Glomerular visceral epithelial cell (primary cell): ENCODE data around the gene GPR132.

ENCODE experiments used
- DNase-seq: peaks from one replicate; pipeline ENCODE4 v3.0.0-alpha.2; 2016; ENCODE audit errors: extremely low spot score

The GPR132 gene

DNA sequence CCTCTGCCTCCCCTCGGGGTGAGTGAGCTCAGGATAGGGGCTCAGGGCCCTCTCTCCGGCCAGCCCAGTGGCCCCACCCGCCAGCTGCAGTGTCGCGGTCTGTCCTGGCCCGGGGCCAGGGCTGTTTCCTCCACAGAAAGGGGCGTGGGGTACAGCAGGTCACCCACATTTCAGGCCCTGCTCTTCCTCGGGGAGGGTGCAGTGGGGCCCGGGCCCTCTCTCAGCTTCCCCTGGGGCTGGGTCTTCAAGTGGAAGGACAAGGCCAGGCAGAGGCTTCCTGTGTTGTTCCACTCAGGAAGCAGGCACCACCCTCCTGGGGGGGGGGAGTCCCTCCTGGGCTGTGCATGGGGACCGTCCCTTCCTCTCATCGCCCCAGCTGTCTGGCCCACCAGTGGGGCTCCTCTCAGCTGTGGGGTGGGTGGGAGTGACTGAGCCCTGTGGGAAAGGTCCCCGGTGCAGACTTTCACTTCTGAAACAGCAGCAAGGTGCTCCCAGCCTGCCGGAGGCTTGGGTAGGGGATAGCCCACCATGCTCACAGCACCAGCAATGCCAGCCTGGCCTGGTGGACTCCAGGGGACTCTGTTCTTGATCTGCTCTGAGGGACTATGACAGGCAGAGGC is 3.7 kb downstream of the GPR132 start:
- no peak for DNase-seq

DNA sequence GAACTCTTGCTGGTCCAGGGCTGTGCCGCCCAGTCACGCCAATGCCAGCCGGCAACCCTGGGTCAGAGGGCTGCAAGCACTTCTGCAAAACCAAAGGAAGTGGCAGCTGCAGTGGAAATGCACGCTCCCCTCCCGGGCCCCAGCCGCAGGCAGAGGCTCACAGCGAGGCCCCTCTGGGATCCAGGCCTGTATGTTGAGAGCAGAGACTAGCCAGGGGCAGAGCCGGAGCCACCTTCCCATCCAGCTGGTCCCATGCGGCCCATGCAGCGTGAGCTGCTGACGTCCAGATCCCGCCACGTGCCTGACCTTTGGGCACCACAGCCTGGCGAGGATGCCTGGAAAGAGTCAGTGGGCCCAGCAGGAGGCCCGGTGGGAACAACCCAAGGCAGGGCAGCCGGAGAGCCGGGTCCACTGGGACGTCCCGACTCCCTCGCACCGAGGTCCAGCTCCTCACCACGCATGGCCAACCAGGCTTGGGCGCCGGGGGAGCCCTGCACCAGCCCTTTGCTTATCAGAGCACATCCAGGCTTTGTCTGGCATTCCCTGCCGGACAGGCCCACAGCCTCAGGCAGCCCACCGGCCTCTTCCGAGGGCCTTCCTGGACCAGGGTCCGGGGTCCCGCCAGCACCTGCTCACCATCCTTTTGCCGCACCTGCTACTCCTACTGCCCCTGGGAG is 4.3 kb downstream of the GPR132 start:
- DNase-seq, result no peak

DNA sequence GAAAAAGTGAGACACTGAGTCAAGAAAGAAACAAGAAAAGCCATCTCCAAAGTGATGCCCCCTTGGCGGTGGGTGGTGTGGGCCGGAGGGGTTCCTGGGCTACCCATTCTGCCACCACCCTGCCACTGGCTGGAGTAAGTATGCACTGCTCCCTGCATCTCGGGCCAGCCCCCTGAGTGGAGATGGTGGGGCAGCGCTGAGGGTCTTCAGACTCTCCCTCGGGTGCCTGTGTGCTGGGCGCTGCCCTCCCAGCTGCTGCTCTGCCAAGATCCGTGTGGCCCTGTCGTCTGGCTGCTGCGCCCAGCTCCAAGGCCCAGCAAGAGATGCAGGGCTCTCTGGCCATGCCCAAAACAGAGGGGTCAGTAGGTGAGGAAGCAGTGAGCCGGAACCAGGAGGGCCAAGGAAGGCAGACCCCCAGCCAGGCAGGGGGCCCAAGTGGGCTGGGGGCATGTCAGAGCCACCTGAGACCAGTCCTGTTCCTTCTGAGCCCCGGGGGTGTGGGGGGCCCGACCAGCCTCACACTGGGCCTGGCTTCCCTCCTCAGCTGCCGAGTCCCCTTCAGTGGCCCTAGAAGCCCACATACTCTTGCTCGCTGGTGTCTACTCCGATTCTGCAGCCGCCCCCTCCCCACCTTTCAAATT is 5.2 kb downstream of the GPR132 start:
- no peak for DNase-seq

DNA sequence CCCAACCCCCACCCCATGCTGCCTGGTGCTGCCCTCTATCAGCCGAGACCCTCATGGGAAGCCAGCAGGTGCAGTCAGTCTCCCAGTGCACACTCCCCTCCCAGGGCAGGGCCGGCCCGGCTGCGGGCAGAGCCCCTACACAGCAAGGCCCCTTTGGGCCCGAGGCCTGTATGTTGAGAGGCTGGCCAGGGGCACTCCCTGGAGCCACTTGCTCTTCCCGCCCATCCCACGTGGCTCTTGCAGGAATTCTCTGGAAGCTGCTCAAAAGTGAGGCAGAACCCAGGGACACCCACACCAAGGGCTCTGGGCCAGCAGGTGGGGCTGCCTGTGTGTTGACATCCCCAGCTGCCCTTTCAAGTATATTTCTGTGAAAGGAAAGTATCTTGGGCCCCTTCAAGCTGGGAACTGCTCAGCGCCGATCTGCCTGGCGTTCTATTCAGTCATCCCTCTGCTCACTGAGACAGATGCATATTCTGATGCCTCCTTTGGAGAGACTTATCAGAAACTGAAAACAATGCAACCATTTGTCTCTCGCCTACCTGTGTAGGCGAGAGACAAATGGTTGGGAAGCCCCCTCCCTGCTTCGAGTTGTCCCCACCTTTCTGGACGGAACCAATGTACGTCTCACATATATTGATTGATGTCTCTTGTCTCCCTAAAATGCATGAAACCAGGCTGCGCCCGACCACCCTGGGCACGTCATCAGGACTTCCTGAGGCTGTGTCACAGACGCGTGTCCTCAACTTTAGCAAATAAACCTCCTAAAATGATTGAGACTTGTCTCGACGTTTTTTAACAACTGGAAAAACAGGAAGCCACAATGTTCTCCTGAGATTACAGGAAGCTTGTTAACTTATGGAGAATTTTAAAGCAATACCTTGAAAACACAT is 6.0 kb downstream of the GPR132 start:
- no peak for DNase-seq

DNA sequence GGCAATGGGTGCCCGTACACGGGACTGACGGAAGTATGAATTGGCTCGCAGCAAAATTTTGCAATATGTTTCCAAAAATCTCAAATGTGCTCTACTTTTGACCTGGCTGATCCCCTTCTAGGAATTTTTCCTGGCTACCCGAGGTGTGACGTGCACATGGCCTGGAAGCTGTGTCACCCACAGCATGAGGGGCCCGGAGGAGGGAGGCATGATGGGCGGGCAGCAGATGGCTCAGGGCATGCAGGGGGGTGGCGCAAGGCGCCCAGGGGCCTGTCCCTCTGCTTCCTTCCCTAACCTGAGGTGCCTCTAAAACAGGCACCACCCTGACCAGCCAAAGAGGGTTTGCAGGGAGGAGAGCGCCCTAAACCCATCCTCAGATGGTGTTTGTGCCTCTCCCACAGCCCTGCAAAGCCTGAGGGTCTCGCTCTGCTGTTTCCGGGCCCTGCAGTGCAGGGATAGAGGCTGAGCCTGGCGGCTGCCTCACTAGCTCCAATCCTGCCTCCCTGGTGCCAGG is 6.7 kb downstream of the GPR132 start:
- no peak for DNase-seq

DNA sequence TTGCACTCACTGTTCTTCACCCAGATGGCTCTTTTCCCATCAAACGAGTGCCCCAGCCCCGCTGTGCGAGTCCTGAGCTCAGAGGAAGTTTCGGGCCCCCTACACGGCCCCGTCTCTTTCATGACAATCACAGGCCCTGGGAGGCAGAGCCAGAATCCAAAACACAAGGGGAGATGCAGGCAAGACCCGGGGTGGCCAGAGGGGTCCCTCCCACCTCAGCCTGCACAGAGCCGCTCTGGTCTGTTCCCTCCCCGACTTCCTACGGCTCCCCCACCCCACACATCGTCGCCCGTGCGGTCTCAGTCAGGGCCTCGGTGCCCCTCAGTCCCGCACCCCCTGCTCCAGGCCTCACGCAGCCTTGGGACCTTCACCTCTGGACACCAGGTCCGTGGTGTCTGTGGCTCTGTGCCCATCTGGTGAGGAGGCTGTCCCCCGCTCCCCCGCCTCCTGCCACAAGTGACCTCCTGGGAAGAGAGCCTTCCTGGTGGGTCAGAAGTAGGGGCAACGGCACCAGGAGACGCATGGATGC is 8.9 kb downstream of the GPR132 start:
- no peak for DNase-seq

DNA sequence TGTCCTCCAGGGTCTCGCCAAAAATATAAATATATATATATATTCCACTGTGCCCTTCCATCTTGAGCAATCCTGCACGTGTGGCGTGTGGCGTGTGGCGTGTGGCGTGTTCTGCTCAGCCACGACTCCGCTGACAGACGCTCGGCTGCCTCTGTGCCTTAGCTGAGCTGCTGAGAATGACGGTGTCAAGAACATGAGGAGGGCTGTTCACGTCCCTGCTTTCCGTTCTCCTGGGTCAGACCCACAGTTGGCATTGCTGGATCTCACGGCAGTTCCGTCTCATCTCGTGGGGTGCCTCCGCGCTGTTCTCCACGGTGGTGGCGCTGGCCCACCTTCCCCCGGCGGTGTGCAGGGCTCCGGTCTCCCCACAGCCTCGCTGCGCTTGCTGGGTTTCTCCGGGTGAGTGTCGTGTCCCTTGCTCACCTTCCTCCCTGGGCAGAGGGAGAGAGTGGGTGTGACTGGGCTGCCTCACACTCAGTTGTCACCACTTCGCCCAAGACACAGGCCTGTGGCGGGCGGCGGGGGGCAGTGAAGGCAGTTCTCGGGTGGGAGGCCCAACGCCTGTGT is 9.4 kb downstream of the GPR132 start:
- DNase-seq, result no peak

DNA sequence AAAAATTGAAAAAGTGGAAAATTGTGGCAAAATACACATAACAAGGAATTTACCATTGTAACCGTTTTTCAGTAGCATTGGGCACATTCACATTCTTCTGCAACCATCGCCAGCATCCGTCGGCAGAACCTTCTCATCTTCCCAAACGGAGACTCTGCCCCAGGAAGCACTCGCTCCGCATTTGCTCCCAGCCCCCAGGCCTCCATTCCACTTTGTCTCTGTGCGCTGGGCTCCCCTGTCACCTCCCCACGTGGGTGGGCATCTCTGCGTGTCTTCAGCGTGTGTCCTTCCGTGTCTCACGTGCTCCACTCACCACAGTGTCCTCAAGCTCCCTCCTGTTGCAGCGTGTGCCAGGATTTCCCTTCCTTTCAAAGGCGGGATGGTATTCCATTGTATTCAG is 9.9 kb downstream of the GPR132 start:
- no peak for DNase-seq

DNA sequence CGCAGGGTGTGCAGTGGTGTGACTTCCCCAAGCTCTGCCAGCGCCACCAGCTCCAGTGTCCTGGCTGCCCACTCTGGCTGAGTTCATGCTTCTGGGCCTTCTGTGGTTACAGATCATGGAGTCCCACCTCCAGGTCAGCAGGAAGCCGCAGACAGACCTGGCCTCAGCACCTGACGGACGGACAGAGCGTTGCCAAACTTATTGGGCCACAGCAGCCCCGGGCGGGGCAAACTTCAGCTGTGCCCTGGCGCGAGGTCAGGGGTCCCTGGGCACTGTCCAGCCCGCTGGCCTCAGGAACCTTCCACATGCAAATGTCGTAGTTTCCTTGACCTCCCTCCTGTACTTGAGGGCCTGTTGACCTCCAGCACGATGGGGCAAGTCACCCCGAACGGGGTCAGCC is 11.2 kb downstream of the GPR132 start:
- DNase-seq, result no peak

DNA sequence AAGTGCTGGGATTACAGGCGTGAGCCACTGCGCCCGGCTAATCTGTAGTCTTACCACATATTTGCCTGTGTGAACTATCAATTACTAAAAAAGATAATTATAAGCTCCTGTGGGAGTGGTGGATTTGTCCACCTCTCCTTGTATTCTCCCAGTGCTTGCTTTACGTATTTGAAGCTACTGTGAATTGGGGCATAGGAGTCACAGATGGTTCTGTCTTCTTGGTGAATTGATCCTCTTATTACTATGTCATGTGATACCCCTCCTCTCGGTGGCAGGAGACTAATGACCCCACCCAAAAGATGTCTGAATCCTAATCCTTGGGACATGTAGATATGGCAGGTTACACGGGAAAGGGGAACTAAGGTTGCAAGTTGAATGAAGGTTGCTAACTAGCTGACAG is 11.8 kb downstream of the GPR132 start:
- no peak for DNase-seq

DNA sequence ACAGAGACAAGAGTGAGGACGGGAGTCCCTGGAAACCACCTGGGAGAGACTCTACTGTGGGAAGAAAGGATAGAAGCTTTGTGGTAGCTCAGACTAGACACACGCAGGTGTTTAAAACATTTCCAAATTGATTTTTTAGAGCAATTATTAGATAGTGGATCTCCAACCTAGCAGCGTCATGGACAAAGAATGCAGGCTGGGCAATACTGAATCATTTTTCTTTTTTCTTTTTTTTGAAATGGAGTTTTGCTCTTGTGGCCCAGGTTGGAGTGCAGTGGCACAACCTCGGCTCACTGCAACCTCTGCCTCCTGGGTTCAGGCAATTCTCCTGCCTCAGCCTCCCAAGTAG is 13.1 kb downstream of the GPR132 start:
- no peak for DNase-seq

DNA sequence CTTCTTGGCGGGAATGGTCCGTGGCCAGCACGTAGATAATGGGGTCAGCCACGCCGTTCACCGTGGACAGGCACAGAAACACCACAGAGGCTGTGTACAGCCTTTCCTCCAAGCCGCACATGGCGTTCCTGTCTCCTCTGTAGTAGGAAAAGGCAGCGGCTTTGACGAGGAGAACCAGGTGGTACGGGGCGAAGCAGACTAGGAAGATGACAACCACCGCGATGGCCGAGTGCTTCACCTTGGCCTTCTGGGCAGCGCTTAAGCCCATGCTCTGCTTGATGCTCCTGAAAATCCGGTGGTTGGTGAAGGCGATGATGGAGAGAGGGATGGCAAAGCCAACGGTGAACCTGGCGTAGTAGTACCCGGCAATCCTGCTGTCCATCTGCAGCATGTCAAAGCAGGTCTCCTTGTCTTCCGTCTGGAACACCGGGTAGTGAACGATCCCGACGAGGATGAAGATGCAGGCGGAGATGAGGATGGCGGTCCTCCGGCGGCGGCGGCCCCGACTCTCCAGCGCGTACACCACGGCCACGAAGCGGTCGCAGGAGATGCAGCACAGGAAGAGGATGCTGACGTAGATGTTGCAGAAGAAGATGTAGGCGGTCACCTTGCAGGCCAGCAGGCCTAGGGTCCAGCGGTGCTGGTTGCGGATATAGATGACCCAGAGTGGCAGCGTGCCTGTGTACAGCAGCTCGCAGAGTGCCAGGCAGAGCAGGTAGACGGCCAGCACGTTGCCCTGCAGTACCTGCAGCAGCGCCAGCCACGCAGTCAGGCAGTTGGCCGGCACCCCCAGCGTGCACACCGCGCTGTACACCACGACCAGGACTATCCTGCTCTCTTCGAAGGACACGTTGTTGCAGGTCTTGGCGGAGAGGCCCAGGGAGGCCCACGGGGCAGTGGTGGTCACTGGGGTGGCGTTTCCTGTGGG is 13.8 kb downstream of the GPR132 start:
- DNase-seq, result no peak

DNA sequence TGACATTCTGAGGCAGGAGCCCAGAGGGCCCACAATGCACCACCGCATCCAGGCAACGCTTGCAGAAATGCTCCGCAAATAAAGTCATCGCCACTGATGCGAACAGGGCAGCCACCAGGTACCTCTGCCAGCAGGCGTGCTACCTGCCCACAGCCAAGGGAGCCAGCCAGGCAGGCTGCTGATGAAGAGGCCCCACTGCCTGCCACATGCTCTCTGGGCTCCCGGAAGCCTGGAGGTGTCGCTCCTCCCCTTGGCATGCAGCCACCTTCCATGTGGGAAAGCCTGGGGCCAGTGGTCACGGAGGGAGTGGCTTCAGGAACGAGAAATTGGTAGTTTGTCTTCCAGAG is 14.7 kb downstream of the GPR132 start:
- DNase-seq, result peak; percentile 80

DNA sequence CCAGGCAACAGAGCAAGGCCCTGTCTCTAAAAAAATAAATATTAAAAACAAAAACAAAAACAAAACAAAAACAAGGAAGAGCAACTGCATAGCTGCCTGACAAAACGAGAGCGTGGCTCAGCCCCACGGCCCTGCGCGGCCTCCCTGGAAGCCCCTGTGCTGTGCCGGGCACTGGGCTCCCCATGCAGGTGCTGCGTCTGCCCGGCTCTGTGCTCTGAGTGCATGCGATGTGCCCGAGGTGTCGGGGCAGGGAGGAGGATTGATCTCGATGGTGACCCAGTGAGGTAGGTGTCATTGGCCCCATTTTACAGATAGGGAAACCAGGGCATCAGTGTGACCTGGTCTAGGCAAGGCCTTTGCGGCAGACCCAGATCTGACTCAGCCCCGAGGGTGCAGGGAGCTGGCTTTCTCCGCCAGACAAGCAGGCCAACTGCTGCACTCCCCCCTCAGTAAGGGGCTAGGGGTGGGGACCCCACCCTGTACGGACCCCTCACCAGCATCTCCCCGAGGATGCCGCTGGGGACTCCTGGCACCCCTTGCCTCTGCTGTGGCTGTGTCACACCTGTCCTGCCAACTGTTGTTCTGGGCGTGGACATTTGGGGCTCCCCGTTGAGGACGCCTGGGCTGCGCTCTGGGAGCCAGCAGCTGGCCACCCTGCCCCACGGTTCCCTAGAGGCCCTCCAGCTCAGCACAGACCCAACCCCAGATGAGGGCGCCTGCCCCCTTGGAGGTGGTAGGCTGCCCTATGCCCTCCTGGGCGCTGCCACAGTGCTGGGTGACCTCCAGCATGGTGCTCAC is 15.3 kb downstream of the GPR132 start:
- no peak for DNase-seq

DNA sequence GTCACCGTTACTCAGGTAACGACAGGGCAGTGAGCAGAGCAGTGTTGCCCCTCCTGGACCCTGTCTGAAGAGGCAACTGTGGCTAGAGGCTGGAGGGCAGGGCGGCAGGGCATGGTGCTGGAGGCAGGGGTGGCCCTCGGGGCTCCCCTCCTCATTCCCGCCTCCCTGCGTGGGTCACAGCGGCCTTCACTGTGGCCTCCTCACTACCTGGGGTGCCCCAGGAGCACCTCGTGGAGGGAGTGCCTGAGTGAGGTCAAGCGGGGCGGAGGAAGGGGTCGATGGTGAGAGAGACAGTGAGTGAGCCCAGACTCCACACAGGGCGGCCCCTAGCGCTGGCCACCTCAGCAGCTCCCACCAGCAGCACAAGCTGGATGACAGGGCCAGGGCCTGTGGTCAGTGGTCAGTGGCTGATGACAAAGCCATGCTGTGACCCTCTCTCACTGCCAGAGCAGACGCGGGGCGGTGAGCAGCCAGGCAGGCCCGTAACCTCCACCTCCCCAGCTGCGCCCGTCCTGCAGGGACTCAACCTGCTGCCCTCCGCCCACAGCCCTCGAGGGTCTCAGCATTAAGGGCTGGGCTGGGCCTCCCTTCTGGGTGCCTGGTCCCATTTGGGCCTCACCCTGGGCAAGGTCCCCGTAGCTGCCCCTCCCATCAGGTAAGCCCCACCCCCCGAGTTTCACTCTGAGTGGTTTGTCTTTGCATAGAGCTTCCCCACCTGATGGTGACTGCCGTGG is 17.8 kb downstream of the GPR132 start:
- no peak for DNase-seq

DNA sequence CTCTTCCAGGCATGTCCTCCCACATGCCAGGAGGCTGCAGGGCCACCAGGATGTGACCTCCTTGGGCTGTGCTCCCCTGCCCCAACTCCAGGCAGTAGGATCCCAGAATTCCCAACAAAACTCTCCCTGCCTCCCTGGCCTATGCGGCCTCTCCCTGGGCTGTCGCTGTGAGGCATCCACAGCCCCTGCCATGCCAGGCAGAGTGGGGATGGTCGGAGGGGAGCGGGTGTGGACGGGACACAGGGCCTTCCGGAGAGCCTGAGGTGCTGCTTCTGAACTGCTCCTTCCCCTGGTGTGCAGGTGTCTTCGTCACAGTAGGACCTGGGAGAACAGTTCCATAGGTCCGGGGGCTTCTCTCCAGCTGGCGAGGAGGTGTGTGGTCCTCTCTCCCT is 18.3 kb downstream of the GPR132 start:
- no peak for DNase-seq

DNA sequence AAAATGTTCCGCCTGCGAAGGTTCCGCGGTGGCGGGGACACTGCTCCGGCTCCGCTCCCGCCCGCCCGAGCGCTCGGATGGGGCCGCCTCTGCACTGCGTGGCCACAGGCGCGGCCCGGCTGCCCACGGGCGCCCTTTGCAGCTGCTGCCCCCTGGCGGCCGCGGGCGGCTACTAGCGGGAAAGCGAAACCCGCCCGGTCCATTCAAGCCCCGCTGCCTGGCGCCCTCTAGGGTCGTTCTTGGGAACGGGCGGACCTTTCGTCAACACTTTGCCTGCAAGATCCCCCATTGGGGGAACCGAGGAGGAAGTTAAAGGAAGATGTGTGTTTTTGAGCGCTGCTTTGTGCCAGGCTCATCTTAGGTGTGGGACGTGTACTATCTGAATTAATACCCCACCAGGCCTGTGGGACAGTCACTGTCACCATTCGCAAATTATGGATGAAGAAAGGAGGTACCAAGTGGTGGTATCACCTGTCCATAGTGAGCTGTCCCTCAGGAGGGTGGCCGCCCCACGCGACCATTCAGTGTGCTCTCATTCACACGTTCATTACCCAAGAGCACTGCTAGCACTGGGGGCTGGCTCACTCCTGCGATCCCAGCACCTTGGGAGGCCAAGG is 19.4 kb downstream of the GPR132 start:
- peak; percentile 77 for DNase-seq

DNA sequence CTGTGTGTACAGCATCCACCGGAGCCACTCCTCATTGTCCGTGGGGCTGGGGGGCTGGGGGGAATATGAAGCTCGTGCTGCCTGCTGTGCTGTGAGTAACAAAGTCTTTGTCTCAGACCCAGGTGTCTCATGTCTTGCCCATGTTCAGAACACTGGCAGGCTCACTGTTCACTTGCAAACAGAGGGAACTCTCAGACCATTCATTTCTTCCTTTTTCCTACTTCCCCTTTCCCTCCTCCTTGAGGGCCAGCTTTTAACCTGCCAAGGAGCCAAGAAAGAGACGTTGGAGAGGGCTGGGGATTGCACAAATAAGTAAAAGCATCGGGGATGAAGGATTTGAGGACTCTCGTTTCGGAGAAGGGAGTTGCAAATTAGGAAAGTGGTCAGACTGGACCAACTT is 21.6 kb downstream of the GPR132 start:
- no peak for DNase-seq

DNA sequence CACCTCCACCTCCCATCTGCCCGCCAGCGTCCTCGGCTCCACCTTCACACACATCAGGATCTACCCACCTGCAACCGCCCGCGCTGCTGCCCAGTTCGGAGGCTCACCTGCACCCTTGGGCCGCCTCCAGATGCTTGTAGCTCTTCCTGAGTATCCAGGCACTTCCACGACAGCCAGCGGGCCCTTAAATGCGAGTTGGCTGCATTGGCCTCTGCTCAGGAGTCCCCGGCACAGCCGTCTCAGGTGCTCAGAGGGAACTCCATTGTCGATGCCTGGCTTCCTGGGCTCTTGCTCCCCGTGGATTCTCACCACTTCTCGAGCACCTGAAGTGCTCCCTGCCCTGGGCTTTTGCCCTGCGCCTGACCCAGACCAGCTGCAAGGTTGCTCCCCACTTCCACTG is 22.4 kb downstream of the GPR132 start:
- DNase-seq, result no peak
